WTC11 (cell line): Measurements from ENCODE around the gene ARID3C. TPM values are rescaled to one million over a fixed set of nuclear protein-coding genes. Genes with fewer than 3 reads are reported as not detected.

Experiments used
- ATAC-seq: fragments of 200-7000 bp; cut with Tn5 transposase; 2 replicates; pipeline ENCODE4 v1.10.0; 2021; ENCODE audit warnings: mild to moderate bottlenecking, moderate library complexity
- CTCF ChIA-PET: fragments of 300-600 bp; sonication (Branson Sonifier 250); formaldehyde crosslinking; loops from one replicate; lab custom pipeline; 2021; ENCODE audit warnings: antibody characterized with exemption; lab: Charles Lee
- POLR2A ChIA-PET: fragments of 350-600 bp; sonication (Branson Sonifier 250); formaldehyde crosslinking; loops from one replicate; lab custom pipeline; 2021; ENCODE audit warnings: antibody characterized with exemption; lab: Charles Lee
- DNase-seq: peaks from one replicate; pipeline ENCODE4 v3.0.0; 2021; ENCODE audit warnings: low spot score
- H3K27ac Mint-ChIP-seq: 2 replicates; pipeline ENCODE4 v1.8.0; 2021; ENCODE audit warnings: mixed read lengths
- H3K27me3 Mint-ChIP-seq: 2 replicates; pipeline ENCODE4 v1.8.0; 2021; ENCODE audit warnings: low read depth, mild to moderate bottlenecking, moderate library complexity, mixed read lengths
- H3K36me3 Mint-ChIP-seq: 2 replicates; pipeline ENCODE4 v1.8.0; 2021; ENCODE audit warnings: mixed read lengths
- H3K4me1 Mint-ChIP-seq: 2 replicates; pipeline ENCODE4 v1.8.0; 2022; ENCODE audit warnings: mixed read lengths
- H3K4me3 Mint-ChIP-seq: 2 replicates; pipeline ENCODE4 v1.8.0; 2021; ENCODE audit warnings: mild to moderate bottlenecking, moderate library complexity, mixed read lengths
- H3K9me3 Mint-ChIP-seq: 2 replicates; pipeline ENCODE4 v1.8.0; 2021; ENCODE audit warnings: mixed read lengths
- ATF1 ChIP-seq: sonication (generic); formaldehyde crosslinking; IDR thresholded peaks from 2 replicates; pipeline ENCODE4 v1.8.1; 2023; ENCODE audit warnings: mild to moderate bottlenecking, moderate library complexity, missing genetic modification reagents
- CREM ChIP-seq: sonication (generic); formaldehyde crosslinking; IDR thresholded peaks from 2 replicates; pipeline ENCODE4 v1.8.1; 2022; ENCODE audit warnings: mild to moderate bottlenecking, missing genetic modification reagents, moderate library complexity
- ESRRA ChIP-seq: sonication (generic); formaldehyde crosslinking; IDR thresholded peaks from 2 replicates; pipeline ENCODE4 v1.8.1; 2022; ENCODE audit warnings: mild to moderate bottlenecking, missing genetic modification reagents, borderline replicate concordance
- JUN ChIP-seq: sonication (generic); formaldehyde crosslinking; IDR thresholded peaks from 2 replicates; pipeline ENCODE4 v1.8.0; 2023; ENCODE audit warnings: mild to moderate bottlenecking, missing genetic modification reagents
- NR3C1 ChIP-seq: sonication (generic); formaldehyde crosslinking; conservative IDR thresholded peaks from 2 replicates; pipeline ENCODE4 v1.8.1; 2023; ENCODE audit warnings: low read depth, mild to moderate bottlenecking, missing genetic modification reagents
- PRRX2 ChIP-seq: fragments of 250-450 bp; sonication (Bioruptor Pico); IDR thresholded peaks from 2 replicates; pipeline ENCODE4 v1.8.0; 2021; ENCODE audit warnings: mild to moderate bottlenecking
- TEAD4 ChIP-seq: sonication (generic); formaldehyde crosslinking; IDR thresholded peaks from 2 replicates; pipeline ENCODE4 v1.8.0; 2022; ENCODE audit warnings: mild to moderate bottlenecking, missing genetic modification reagents
- TP53 ChIP-seq: sonication (generic); formaldehyde crosslinking; IDR thresholded peaks from 2 replicates; pipeline ENCODE4 v1.8.1; 2023; ENCODE audit warnings: mild to moderate bottlenecking, missing genetic modification reagents
- ZNF121 ChIP-seq: sonication (generic); formaldehyde crosslinking; IDR thresholded peaks from 2 replicates; pipeline ENCODE4 v1.8.0; 2023; ENCODE audit warnings: missing genetic modification reagents
- ZNF423 ChIP-seq: fragments of 250-450 bp; sonication (Bioruptor Pico); IDR thresholded peaks from 2 replicates; pipeline ENCODE4 v2.1.2; 2022; ENCODE audit warnings: mild to moderate bottlenecking, moderate library complexity
- total RNA-seq: library from RNA; stranded (reverse); gene quantifications from 3 replicates; pipeline ENCODE4 v1.2.3, GENCODE V29; 2021
- TF ChIP-seq, protein P1 (sequence below): fragments of 250-450 bp; sonication (Bioruptor Pico); IDR thresholded peaks from 2 replicates; pipeline ENCODE4 v1.9.0; 2021; ENCODE audit warnings: mild to moderate bottlenecking
- TF ChIP-seq, protein P2 (sequence below): sonication (generic); formaldehyde crosslinking; IDR thresholded peaks from 2 replicates; pipeline ENCODE4 v1.8.0; 2022; ENCODE audit warnings: mild to moderate bottlenecking, missing genetic modification reagents
- TF ChIP-seq, protein P3 (sequence below): fragments of 200-600 bp; IDR thresholded peaks from 2 replicates; pipeline ENCODE4 v1.8.0; 2022; ENCODE audit warnings: antibody characterized with exemption
- TF ChIP-seq, protein P4 (sequence below): sonication (generic); formaldehyde crosslinking; IDR thresholded peaks from 2 replicates; pipeline ENCODE4 v1.8.1; 2022; ENCODE audit warnings: mild to moderate bottlenecking, moderate library complexity, missing genetic modification reagents
- TF ChIP-seq, protein P5 (sequence below): sonication (generic); formaldehyde crosslinking; IDR thresholded peaks from 2 replicates; pipeline ENCODE4 v1.8.0; 2023; ENCODE audit warnings: missing genetic modification reagents, mild to moderate bottlenecking, borderline replicate concordance
- TF ChIP-seq, protein P6 (sequence below): fragments of 250-450 bp; sonication (Bioruptor Pico); IDR thresholded peaks from 2 replicates; pipeline ENCODE4 v2.1.2; 2022; ENCODE audit warnings: mild to moderate bottlenecking, moderate library complexity
- TF ChIP-seq, protein P7 (sequence below): sonication (generic); formaldehyde crosslinking; conservative IDR thresholded peaks from 2 replicates; pipeline ENCODE4 v1.8.1; 2022; ENCODE audit warnings: mild to moderate bottlenecking, missing genetic modification reagents
- TF ChIP-seq, protein P8 (sequence below): sonication (generic); formaldehyde crosslinking; IDR thresholded peaks from 2 replicates; pipeline ENCODE4 v1.8.1; 2023; ENCODE audit warnings: mild to moderate bottlenecking, moderate library complexity, missing genetic modification reagents
- TF ChIP-seq, protein P9 (sequence below): sonication (generic); formaldehyde crosslinking; IDR thresholded peaks from 2 replicates; pipeline ENCODE4 v1.8.1; 2023; ENCODE audit warnings: mild to moderate bottlenecking, missing genetic modification reagents

Gene ARID3C
- total RNA-seq, 1 experiment from 2014 or later = 0.15 TPM

DNA sequence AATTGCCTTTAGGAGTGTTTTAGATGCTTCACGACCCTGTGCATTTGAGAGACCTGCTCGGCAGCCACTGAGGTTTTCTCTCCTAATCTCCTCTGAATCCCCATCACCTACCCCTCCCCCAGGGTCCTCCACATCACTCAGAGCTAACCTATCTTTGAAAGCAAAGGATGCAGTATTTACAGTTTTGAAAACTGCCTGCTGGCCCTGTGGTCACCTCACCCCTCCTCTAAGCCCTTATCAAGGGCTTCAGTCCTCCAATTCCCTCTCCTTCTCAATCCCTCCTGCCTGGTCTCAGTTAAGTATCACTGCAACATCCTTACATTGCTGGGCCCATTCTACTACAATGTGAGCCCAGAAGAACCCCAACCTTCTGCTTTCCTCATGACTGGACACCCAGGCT lies 21.5 kb downstream of the ARID3C start (continued):
- TF ChIP-seq, protein P1, sequence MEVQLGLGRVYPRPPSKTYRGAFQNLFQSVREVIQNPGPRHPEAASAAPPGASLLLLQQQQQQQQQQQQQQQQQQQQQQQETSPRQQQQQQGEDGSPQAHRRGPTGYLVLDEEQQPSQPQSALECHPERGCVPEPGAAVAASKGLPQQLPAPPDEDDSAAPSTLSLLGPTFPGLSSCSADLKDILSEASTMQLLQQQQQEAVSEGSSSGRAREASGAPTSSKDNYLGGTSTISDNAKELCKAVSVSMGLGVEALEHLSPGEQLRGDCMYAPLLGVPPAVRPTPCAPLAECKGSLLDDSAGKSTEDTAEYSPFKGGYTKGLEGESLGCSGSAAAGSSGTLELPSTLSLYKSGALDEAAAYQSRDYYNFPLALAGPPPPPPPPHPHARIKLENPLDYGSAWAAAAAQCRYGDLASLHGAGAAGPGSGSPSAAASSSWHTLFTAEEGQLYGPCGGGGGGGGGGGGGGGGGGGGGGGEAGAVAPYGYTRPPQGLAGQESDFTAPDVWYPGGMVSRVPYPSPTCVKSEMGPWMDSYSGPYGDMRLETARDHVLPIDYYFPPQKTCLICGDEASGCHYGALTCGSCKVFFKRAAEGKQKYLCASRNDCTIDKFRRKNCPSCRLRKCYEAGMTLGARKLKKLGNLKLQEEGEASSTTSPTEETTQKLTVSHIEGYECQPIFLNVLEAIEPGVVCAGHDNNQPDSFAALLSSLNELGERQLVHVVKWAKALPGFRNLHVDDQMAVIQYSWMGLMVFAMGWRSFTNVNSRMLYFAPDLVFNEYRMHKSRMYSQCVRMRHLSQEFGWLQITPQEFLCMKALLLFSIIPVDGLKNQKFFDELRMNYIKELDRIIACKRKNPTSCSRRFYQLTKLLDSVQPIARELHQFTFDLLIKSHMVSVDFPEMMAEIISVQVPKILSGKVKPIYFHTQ (CRISPR knock-in tag) = no peak
- TF ChIP-seq ESRRA (CRISPR knock-in tag) (no peak), ZNF423 (CRISPR knock-in tag) (no peak), PRRX2 (CRISPR knock-in tag) (no peak), ATF1 (CRISPR knock-in tag) (no peak), ZNF121 (CRISPR knock-in tag) (no peak)
- TF ChIP-seq, protein P2, sequence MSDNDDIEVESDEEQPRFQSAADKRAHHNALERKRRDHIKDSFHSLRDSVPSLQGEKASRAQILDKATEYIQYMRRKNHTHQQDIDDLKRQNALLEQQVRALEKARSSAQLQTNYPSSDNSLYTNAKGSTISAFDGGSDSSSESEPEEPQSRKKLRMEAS (CRISPR knock-in tag) = no peak

DNA sequence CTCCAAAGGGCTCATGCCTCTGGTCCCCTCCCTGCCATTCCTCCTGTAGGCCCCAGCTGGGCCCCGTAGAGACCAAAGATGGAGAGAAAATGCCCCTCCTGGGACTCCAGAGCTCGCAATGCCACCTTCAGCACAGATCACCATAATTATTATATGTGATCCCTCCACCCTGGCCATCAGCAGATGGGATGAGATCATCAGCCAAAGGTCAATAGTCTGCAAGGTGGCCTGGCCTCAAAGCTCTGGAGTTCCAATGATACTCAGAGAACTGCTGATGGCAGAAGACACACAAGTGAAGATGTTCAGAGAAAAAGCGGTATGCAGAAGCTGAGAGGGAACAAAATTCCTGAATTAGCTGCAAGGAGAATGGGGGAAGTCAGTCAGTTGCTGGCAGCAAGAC lies 22.0 kb downstream of the ARID3C start:
- no peaks in the 10 kb centered on the region for H3K9me3 Mint-ChIP-seq
- no peak overlapping the region for H3K27ac Mint-ChIP-seq
- DNase-seq = no peak
- no peaks in the 10 kb centered on the region; the same call in 1 of the 2 replicates for H3K27me3 Mint-ChIP-seq
- H3K36me3 Mint-ChIP-seq = no peaks in the 10 kb centered on the region
- ChIA-PET POLR2A (no interaction called here), CTCF (interaction anchor here (0.8 to 7.0 kb wide), 5 partner anchors 15 to 203 kb away, joined by 3 to 96 read pairs (median 8); no protein-coding TSS in a partner anchor)
- peaks cover 18% of the 10 kb centered on the region for H3K4me1 Mint-ChIP-seq
- H3K4me3 Mint-ChIP-seq = no peak overlapping the region
- no peak for ATAC-seq
- TF ChIP-seq, protein P3, sequence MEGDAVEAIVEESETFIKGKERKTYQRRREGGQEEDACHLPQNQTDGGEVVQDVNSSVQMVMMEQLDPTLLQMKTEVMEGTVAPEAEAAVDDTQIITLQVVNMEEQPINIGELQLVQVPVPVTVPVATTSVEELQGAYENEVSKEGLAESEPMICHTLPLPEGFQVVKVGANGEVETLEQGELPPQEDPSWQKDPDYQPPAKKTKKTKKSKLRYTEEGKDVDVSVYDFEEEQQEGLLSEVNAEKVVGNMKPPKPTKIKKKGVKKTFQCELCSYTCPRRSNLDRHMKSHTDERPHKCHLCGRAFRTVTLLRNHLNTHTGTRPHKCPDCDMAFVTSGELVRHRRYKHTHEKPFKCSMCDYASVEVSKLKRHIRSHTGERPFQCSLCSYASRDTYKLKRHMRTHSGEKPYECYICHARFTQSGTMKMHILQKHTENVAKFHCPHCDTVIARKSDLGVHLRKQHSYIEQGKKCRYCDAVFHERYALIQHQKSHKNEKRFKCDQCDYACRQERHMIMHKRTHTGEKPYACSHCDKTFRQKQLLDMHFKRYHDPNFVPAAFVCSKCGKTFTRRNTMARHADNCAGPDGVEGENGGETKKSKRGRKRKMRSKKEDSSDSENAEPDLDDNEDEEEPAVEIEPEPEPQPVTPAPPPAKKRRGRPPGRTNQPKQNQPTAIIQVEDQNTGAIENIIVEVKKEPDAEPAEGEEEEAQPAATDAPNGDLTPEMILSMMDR = no peak
- TF ChIP-seq NR3C1 (CRISPR knock-in tag) (no peak), ZNF423 (CRISPR knock-in tag) (no peak), TEAD4 (CRISPR knock-in tag) (no peak), JUN (CRISPR knock-in tag) (no peak), CREM (CRISPR knock-in tag) (no peak), TP53 (no peak)
- TF ChIP-seq, protein P4, sequence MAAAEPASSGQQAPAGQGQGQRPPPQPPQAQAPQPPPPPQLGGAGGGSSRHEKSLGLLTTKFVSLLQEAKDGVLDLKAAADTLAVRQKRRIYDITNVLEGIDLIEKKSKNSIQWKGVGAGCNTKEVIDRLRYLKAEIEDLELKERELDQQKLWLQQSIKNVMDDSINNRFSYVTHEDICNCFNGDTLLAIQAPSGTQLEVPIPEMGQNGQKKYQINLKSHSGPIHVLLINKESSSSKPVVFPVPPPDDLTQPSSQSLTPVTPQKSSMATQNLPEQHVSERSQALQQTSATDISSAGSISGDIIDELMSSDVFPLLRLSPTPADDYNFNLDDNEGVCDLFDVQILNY (CRISPR knock-in tag) = no peak
- TF ChIP-seq, protein P5, sequence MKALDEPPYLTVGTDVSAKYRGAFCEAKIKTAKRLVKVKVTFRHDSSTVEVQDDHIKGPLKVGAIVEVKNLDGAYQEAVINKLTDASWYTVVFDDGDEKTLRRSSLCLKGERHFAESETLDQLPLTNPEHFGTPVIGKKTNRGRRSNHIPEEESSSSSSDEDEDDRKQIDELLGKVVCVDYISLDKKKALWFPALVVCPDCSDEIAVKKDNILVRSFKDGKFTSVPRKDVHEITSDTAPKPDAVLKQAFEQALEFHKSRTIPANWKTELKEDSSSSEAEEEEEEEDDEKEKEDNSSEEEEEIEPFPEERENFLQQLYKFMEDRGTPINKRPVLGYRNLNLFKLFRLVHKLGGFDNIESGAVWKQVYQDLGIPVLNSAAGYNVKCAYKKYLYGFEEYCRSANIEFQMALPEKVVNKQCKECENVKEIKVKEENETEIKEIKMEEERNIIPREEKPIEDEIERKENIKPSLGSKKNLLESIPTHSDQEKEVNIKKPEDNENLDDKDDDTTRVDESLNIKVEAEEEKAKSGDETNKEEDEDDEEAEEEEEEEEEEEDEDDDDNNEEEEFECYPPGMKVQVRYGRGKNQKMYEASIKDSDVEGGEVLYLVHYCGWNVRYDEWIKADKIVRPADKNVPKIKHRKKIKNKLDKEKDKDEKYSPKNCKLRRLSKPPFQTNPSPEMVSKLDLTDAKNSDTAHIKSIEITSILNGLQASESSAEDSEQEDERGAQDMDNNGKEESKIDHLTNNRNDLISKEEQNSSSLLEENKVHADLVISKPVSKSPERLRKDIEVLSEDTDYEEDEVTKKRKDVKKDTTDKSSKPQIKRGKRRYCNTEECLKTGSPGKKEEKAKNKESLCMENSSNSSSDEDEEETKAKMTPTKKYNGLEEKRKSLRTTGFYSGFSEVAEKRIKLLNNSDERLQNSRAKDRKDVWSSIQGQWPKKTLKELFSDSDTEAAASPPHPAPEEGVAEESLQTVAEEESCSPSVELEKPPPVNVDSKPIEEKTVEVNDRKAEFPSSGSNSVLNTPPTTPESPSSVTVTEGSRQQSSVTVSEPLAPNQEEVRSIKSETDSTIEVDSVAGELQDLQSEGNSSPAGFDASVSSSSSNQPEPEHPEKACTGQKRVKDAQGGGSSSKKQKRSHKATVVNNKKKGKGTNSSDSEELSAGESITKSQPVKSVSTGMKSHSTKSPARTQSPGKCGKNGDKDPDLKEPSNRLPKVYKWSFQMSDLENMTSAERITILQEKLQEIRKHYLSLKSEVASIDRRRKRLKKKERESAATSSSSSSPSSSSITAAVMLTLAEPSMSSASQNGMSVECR (CRISPR knock-in tag) = no peak
- TF ChIP-seq, protein P6, sequence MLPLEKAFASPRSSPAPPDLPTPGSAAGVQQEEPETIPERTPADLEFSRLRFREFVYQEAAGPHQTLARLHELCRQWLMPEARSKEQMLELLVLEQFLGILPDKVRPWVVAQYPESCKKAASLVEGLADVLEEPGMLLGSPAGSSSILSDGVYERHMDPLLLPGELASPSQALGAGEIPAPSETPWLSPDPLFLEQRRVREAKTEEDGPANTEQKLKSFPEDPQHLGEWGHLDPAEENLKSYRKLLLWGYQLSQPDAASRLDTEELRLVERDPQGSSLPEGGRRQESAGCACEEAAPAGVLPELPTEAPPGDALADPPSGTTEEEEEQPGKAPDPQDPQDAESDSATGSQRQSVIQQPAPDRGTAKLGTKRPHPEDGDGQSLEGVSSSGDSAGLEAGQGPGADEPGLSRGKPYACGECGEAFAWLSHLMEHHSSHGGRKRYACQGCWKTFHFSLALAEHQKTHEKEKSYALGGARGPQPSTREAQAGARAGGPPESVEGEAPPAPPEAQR (CRISPR knock-in tag) = no peak
- TF ChIP-seq, protein P7, sequence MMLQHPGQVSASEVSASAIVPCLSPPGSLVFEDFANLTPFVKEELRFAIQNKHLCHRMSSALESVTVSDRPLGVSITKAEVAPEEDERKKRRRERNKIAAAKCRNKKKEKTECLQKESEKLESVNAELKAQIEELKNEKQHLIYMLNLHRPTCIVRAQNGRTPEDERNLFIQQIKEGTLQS (CRISPR knock-in tag) = no peak
- TF ChIP-seq, protein P2 (CRISPR knock-in tag) = no peak
- TF ChIP-seq, protein P8, sequence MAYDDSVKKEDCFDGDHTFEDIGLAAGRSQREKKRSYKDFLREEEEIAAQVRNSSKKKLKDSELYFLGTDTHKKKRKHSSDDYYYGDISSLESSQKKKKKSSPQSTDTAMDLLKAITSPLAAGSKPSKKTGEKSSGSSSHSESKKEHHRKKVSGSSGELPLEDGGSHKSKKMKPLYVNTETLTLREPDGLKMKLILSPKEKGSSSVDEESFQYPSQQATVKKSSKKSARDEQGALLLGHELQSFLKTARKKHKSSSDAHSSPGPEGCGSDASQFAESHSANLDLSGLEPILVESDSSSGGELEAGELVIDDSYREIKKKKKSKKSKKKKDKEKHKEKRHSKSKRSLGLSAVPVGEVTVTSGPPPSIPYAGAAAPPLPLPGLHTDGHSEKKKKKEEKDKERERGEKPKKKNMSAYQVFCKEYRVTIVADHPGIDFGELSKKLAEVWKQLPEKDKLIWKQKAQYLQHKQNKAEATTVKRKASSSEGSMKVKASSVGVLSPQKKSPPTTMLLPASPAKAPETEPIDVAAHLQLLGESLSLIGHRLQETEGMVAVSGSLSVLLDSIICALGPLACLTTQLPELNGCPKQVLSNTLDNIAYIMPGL (CRISPR knock-in tag) = no peak
- TF ChIP-seq, protein P9, sequence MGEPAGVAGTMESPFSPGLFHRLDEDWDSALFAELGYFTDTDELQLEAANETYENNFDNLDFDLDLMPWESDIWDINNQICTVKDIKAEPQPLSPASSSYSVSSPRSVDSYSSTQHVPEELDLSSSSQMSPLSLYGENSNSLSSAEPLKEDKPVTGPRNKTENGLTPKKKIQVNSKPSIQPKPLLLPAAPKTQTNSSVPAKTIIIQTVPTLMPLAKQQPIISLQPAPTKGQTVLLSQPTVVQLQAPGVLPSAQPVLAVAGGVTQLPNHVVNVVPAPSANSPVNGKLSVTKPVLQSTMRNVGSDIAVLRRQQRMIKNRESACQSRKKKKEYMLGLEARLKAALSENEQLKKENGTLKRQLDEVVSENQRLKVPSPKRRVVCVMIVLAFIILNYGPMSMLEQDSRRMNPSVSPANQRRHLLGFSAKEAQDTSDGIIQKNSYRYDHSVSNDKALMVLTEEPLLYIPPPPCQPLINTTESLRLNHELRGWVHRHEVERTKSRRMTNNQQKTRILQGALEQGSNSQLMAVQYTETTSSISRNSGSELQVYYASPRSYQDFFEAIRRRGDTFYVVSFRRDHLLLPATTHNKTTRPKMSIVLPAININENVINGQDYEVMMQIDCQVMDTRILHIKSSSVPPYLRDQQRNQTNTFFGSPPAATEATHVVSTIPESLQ (CRISPR knock-in tag) = no peak
